ENCODE measurements around the gene GRK4. TPM values are rescaled to one million over a fixed set of nuclear protein-coding genes. Genes with fewer than 3 reads are reported as not detected.
A peak's percentile ranks its signal among the peaks of the same experiment; 100 is the strongest.

Gene GRK4
- total RNA-seq, 6 donors from 2014 or later: 3.3 to 10.4 (median 4.7) TPM

GRCh38 chr4:3066836-3067400, 103.5 kb downstream of the GRK4 start:
- H3K27me3 ChIP-seq: no peaks in the 10 kb centered on the region
- no peak overlapping the region for H3K27ac ChIP-seq
- WGBS, 2 donors: 86 to 95% methylated on average over 6 of the region's 6 CpGs
- no peak overlapping the region for H3K4me3 ChIP-seq
- TF ChIP-seq EP300 (IDR thresholded peaks at IDR 0.05): no peak
- TF ChIP-seq POLR2A (IDR thresholded peaks at IDR 0.05): no peak
- no peak for TF ChIP-seq CTCF (IDR thresholded peaks at IDR 0.05)
- no peak for TF ChIP-seq POLR2AphosphoS5 (IDR thresholded peaks at IDR 0.05)
- DNase-seq (no peak), ATAC-seq (ENCODE audit: low FRiP score in 2 of 2) (no peak)
- H3K9me3 ChIP-seq: no peaks in the 10 kb centered on the region
- H3K36me3 ChIP-seq: no peaks in the 10 kb centered on the region
- H3K4me1 ChIP-seq: no peaks in the 10 kb centered on the region

GRCh38 chr4:3067473-3068001, 104.2 kb downstream of the GRK4 start:
- Histone ChIP-seq H3K36me3 (no peaks in the 10 kb centered on the region), H3K27ac (no peak overlapping the region), H3K4me3 (no peak overlapping the region), H3K4me1 (no peaks in the 10 kb centered on the region), H3K27me3 (no peaks in the 10 kb centered on the region), H3K9me3 (no peaks in the 10 kb centered on the region)
- no peak for DNase-seq
- TF ChIP-seq CTCF (IDR thresholded peaks at IDR 0.05) (no peak), POLR2AphosphoS5 (IDR thresholded peaks at IDR 0.05) (no peak), EP300 (IDR thresholded peaks at IDR 0.05) (no peak), POLR2A (IDR thresholded peaks at IDR 0.05) (no peak)
- WGBS, 2 donors: 85 to 86% methylated on average over 6 of the region's 6 CpGs
- no peak for ATAC-seq (ENCODE audit: low FRiP score in 2 of 2)

- no peak for TF ChIP-seq POLR2AphosphoS5 (IDR thresholded peaks at IDR 0.05)
- no peak for TF ChIP-seq POLR2A (IDR thresholded peaks at IDR 0.05)
- no peak for TF ChIP-seq EP300 (IDR thresholded peaks at IDR 0.05)
- TF ChIP-seq CTCF (IDR thresholded peaks at IDR 0.05): no peak
These were observed 106.4 kb downstream of the GRK4 start for GRCh38 chr4:3069661-3070199.

GRCh38 chr4:3070709-3071500, 107.5 kb downstream of the GRK4 start:
- WGBS, 2 donors: 88 to 89% methylated on average over 3 of the region's 3 CpGs
- Histone ChIP-seq H3K4me1 (peaks cover 8 to 18% (median 12%) of the 10 kb centered on the region in 4 donors), H3K27ac (peak overlapping the region in 1 of 4 donors; percentile 12), H3K9me3 (no peaks in the 10 kb centered on the region), H3K27me3 (no peaks in the 10 kb centered on the region), H3K36me3 (no peaks in the 10 kb centered on the region), H3K4me3 (no peak overlapping the region)
- no peak for DNase-seq
- ATAC-seq (ENCODE audit: low FRiP score in 2 of 2): no peak
- TF ChIP-seq POLR2AphosphoS5 (IDR thresholded peaks at IDR 0.05) (no peak), POLR2A (IDR thresholded peaks at IDR 0.05) (no peak), EP300 (IDR thresholded peaks at IDR 0.05) (no peak), CTCF (IDR thresholded peaks at IDR 0.05) (no peak)

More at GRCh38 chr4:3069661-3070199, 106.4 kb downstream of the GRK4 start:
- WGBS, 2 donors: 80 to 83% methylated on average over 16 of the region's 16 CpGs
- Histone ChIP-seq H3K36me3 (no peaks in the 10 kb centered on the region), H3K4me1 (peaks cover 3 to 8% (median 6%) of the 10 kb centered on the region in 4 donors), H3K4me3 (no peak overlapping the region), H3K27me3 (no peaks in the 10 kb centered on the region), H3K27ac (no peak overlapping the region), H3K9me3 (no peaks in the 10 kb centered on the region)
- peak in 1 of 2 donors; percentile 54 for DNase-seq
- no peak for ATAC-seq (ENCODE audit: low FRiP score in 2 of 2)

Measured in upper lobe of left lung (tissue), 6 donors.